NCI-H2196 treated with DMSO at 0.1 percent for 48 hours (cell line): ENCODE data around the gene DOP1B.
A peak's percentile ranks its signal among the peaks of the same experiment; 100 is the strongest.
"Not testable (repeated sequence)": the region's sequence is repeated elsewhere in the genome, so short reads cannot be mapped to it uniquely, and the experiment has no call there.

Experiments used
- DNase-seq: peaks from one replicate; lab custom pipeline; 2025; ENCODE audit not compliant: unreplicated experiment; lab: John Stamatoyannopoulos, UW

The DOP1B gene

GRCh38 chr21:36170823-36171222 lies 14.2 kb downstream of the DOP1B start:
- DNase-seq, result no peak

DNA sequence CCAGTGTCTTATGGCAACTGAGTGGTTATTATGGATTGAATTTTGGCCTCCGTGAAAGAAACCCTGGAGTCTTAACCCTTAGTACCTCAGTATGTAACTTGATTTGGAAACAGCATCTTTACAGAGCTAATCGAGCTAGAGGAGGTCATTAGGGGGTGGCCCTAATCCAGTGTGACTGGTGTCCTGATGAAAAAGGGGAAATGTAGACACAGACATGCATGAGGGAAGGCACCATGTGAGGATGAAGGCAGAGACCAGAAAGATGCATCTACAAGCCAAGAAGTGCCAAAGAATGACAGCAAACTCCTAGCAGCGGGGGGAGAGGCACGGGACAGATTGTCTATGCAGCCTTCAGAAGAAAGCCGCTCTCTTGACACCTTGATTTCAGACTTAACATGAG lies 14.7 kb downstream of the DOP1B start:
- no peak for DNase-seq

- DNase-seq, result no peak
Measured at GRCh38 chr21:36171741-36172331, 15.2 kb downstream of the DOP1B start.

DNA sequence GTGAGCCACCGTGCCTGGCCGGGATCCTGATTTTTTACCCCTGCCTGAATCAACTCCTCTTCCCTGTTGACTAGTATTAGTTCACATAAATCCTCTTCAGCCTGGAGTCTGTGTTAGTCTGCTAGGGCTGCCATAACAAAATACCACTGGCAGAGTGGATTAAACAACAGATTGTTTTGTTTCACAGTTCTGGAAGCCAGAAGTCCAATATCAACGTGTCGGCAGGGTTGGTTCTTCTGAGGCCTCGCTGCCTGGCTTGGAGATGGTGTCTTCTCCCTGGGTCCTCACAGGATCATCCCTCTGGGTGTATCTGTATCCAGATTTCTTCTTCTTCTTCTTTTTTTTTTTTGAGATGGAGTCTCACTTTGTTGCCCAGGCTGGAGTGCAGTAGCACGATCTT lies 18.2 kb downstream of the DOP1B start:
- no peak for DNase-seq

- no peak for DNase-seq
Measured at GRCh38 chr21:36175771-36176565, 19.3 kb downstream of the DOP1B start.

- no peak for DNase-seq
Measured at GRCh38 chr21:36178349-36178748, 21.7 kb downstream of the DOP1B start.

DNA sequence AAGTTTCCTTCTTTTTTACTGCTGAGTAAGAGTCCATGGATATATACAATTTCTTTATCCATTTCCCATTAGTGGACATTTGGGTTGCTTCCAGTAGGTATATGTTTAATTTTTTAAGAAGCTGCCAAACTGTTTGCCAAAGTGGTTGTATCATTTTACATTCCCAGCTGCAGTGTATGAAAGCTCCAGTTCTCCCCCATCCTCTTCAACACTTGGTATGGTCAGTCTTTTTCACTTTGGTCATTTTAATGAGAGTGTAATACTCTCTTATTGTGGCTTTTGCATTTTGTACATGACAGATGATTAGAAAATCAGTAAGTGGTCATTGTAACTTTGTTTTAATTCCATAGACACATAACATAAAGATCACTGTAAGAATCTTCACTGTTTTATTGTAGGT lies 22.5 kb downstream of the DOP1B start:
- DNase-seq, result no peak

- no peak for DNase-seq
Measured at GRCh38 chr21:36180963-36181362, 24.3 kb downstream of the DOP1B start.

DNA sequence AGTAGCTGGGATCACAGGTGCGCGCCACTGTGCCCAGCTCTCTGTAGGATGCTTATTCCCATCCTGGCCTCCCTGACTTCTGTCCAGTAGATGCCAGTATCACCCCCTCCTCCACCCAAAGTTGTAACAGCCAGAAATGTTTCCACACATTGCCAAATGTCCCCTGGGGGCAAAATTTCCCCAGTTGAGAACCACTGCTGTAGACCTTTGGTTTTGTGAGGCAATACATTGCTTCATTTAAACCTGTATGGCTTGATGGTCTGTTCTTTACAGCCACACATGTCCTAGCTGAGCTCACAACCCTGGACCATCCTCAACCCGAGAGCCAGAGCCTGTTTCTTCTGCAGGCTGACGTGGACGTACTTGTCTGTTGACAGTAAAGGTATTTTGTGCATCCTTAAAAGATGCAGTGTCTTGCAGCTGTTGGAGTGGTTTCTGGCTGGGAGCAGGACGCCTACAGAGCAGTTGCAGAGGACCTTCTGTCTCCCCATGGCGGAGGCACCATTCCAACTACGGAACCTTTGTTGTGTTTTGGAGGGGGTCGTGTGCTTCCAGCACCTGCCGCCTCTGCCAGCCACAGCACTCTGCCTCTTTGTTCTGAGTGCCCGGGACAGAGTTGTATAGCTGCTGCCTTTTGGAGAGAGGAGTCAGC lies 26.6 kb downstream of the DOP1B start:
- no peak for DNase-seq

DNA sequence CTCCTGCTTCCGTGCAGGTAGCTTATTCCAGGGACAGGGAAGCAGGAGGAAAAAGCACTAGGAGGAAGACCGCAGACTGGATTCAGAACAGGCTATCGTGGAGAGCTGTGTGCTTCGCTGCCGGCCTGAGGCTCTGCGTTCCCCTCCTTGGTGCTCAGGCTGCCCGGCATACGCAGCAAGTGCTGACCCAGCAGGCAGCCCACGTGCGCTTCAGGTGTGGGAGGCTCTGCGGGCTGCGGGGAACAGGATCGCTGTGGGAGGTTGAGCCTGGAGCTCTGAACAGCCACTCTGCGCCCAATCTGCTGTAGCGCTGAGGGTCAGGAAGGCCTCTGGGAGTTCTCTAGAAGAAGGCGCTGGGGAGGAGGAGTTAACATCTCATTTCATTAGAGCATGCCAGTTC lies 27.9 kb downstream of the DOP1B start:
- no peak for DNase-seq

DNA sequence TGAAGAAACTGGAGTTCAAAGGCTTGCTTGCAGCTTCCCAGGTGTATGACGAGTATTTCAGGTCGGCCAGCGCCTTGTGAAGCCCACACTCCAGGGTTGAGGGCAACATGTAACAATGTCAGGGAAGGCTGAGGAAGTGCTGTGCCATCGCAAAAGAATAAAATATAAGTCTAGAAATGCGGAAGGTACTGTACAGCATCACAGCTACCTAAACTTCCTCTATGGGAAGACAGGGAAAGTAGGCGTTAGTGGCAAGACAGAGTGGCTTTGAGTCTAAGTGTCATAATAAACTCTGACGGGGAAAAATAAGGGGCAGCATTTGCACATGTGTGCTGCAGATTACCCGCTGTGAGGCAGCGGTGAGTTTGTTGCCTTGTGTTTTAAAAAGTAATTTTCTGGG lies 28.9 kb downstream of the DOP1B start:
- no peak for DNase-seq

DNA sequence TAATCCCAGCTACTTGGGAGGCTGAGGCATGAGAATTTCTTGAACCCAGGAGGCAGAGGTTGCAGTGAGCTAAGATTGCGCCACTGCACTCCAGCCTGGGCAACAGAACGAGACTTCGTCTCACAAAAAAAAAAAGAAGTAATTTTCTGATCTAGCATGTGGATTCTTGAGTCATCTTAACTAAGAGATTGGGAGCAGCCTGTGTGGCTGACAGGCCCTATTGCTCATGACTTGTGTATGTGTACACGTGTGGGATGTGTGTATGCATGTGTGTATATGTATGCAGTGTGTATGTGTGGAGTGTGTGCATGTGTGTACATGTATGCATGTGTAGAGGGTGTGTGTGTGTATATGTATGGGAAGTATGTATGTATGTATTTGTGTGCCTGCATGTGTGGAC lies 29.5 kb downstream of the DOP1B start:
- DNase-seq, result no peak

DNA sequence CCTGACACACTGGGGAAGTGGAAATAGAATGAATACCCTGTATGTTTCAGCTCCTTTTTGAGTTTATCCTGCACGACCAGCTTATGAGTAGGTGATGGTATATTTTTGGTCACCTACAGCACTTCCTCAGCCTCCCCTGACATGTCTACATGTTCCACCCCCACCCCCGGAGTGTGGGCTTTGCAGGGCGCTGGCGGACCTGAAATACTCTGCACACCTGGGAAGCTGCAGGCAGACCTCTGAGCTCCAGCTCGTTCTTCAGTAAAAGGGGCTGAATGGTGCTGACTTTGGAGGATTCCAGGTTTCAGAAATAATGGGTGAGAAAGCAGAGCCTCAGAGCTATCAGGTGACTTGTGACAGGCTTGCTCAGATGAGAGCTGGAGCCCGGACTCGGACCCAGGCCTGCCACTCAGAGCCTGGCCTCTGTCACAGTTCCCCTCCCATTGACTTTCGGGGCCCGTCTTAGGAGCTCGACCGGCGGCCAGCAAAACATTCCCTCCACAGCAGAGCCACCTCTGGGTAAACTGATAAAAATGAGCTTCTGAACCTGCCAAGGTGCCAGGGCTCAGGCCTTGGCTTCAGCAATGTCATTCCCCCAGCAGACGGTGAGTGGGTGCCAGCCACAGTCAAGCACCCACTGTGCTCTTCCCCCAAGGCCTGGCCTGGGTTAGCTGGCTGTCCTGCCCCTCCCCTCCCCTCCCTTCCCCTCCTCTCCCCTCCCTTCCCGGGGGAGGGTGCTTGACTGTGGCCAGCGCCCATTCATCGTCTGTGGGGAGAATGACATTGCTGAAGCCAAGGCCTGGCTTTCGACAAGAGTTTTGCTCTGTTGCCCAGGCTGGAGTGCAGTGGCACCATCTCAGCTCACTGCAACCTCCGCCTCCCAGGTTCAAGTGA lies 30.1 kb downstream of the DOP1B start:
- DNase-seq, result no peak

DNA sequence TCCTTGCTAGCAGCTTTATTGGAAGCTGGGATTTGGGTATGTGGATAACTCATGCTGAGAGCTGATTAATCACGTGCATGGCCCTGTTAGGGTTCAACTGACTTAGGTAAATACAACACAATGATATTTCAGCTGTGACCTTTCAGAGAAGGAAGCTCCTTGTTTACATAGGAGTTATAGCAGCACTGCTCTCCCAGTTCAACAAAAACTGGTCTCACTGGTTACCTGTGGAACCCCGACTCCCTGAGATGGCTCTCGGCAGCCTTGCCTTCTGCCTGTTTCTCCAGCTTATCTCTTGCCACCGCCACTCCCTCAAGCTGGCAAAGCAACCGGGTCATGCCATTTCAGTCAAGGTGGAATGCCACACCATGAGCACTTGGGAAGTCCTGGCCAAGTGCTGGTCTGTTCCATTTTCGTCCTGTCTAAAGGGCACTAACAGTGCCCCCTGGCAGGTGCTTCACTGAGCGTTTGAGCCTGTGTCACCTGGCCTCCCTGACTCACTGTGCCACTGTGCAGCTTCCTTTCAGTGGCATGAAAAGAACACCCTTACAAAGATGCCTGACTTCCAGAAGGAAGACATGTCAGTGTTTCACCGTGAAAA lies 31.6 kb downstream of the DOP1B start:
- peak; percentile 76 for DNase-seq

- no peak for DNase-seq
Measured at GRCh38 chr21:36188937-36189336, 32.3 kb downstream of the DOP1B start.

DNA sequence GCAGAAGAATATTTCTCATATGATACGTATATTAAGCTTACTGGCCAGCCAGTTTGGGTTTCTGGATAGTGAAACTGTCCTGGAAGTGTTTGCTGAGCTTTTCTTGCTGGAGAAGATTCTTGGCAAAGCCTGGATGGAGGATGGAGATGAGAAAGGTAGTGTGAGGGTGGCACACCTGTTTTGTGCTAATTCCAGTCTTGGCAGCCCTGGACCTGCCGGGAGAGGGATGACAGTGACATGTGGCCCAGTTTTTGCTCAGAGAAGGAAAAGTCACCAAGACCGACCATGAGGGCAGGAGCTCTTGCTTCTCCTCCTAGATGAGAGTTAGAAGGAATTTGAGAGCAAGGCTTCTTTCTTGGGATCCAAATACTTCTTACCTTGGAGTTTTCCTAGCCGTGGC lies 34.1 kb downstream of the DOP1B start:
- DNase-seq, result no peak

DNA sequence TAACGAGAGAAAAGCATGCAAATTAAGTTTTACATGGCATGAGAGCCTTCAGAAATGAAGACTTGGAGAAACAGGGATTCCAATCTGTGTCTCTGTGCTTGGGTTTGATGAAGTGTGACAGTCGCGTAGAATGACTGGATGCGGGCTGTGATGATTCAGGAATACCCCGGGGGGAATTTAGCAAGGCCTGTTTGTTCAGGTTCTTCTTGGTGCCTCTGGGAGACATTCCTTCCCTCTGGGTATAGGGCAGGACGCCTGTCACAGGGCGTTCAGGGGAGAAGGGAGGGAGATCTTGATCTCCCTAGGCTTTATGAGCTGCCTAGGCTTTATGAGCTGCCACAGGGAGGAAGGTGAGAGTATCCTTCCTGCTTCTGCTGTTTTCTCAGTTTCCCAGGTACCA lies 36.6 kb downstream of the DOP1B start:
- DNase-seq, result no peak

GRCh38 chr21:36194024-36194423 lies 37.4 kb downstream of the DOP1B start:
- no peak for DNase-seq

DNA sequence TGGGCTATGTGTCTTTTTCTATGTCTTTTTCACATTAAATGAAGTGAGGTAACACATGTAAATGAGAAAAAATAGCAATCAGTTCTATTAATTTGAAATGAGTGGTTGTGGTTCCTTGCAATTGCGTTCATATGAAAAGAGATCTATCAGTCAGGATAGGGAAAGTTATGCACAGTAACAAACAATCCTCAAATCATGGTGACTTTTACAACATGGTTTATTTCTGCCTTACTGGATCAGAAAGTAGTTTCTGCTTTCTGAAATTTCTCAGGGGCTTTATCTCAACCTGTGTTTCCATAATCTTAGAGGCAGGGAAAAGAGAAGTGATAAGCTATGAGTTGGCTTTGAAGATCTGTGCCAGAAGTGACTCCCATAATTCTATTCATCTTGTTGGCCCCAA lies 39.0 kb downstream of the DOP1B start:
- no peak for DNase-seq

GRCh38 chr21:36199021-36199420 lies 42.4 kb downstream of the DOP1B start:
- DNase-seq, result no peak

GRCh38 chr21:36199575-36199974 lies 43.0 kb downstream of the DOP1B start:
- not testable (repeated sequence) for DNase-seq
